ENCODE measurements around the gene LEF1. TPM values are rescaled to one million over a fixed set of nuclear protein-coding genes. Genes with fewer than 3 reads are reported as not detected.

LEF1 gene
- total RNA-seq, 1 experiment from 2014 or later, result 0.54 TPM

GRCh38 chr4:108185252-108185651 lies 16.5 kb upstream of the LEF1 start:
- ATAC-seq (no peak), DNase-seq (ENCODE audit: low read depth, low spot score) (no peak)
- no peak for TF ChIP-seq REST (IDR thresholded peaks at IDR 0.05; ENCODE audit: insufficient read depth in 1 of 2, low read depth in 2 of 2, low read length in 1 of 2)
- no peak for TF ChIP-seq CTCF (IDR thresholded peaks at IDR 0.05)
- TF ChIP-seq SIN3A (IDR thresholded peaks at IDR 0.05; ENCODE audit: borderline replicate concordance, insufficient read depth, low read depth, low read length), result no peak
- TF ChIP-seq TCF7L2 (IDR thresholded peaks at IDR 0.05; ENCODE audit: low read depth, low read length), result no peak
- no peak overlapping the region for H3K27ac ChIP-seq (ENCODE audit: low read length)
- ChIA-PET CTCF (no interaction called here), POLR2A (no interaction called here)
- no peaks in the 10 kb centered on the region for H3K4me1 ChIP-seq (ENCODE audit: control insufficient read depth, insufficient read depth, low read length)
- no peaks in the 10 kb centered on the region for H3K36me3 ChIP-seq (ENCODE audit: control insufficient read depth, insufficient read depth, low read length)
- BruUV-seq (replicated peaks), result no TSS peak
- no peaks in the 10 kb centered on the region for H3K9me3 ChIP-seq (ENCODE audit: control insufficient read depth, insufficient read depth, low read depth, low read length)
- H3K27me3 ChIP-seq (ENCODE audit: control insufficient read depth, insufficient read depth, low read length), result no peaks in the 10 kb centered on the region; the same call in 1 of the 2 replicates
- H3K4me3 ChIP-seq (ENCODE audit: low read depth in 2 of 2, low read length in 2 of 2), result no peak overlapping the region
- intact Hi-C loops (cut with micrococcal nuclease; ENCODE audit: unreplicated experiment) (no loop called here), in situ Hi-C loops (cut with HindIII; ENCODE audit: low pct_unique_long_range_greater_than_20kb, low sequenced_read_pairs) (no loop called here)

GRCh38 chr4:108184453-108185049 lies 15.8 kb upstream of the LEF1 start:
- DNase-seq (ENCODE audit: low read depth, low spot score) (no peak), ATAC-seq (no peak)
- H3K36me3 ChIP-seq (ENCODE audit: control insufficient read depth, insufficient read depth, low read length), result no peaks in the 10 kb centered on the region
- no peak overlapping the region for H3K27ac ChIP-seq (ENCODE audit: low read length)
- H3K27me3 ChIP-seq (ENCODE audit: control insufficient read depth, insufficient read depth, low read length), result no peaks in the 10 kb centered on the region; the same call in 1 of the 2 replicates
- in situ Hi-C loops (cut with HindIII; ENCODE audit: low pct_unique_long_range_greater_than_20kb, low sequenced_read_pairs) (no loop called here), intact Hi-C loops (cut with micrococcal nuclease; ENCODE audit: unreplicated experiment) (no loop called here)
- H3K4me3 ChIP-seq (ENCODE audit: low read depth in 2 of 2, low read length in 2 of 2), result no peak overlapping the region
- BruUV-seq (replicated peaks), result no TSS peak
- no peaks in the 10 kb centered on the region for H3K9me3 ChIP-seq (ENCODE audit: control insufficient read depth, insufficient read depth, low read depth, low read length)
- H3K4me1 ChIP-seq (ENCODE audit: control insufficient read depth, insufficient read depth, low read length), result no peaks in the 10 kb centered on the region
- TF ChIP-seq POLR2AphosphoS5 (IDR thresholded peaks at IDR 0.05; ENCODE audit: low read depth, low read length) (no peak), TCF7L2 (IDR thresholded peaks at IDR 0.05; ENCODE audit: low read depth, low read length) (no peak)
- ChIA-PET CTCF (no interaction called here), POLR2A (no interaction called here)

GRCh38 chr4:108181704-108182103 lies 13.0 kb upstream of the LEF1 start:
- Histone ChIP-seq H3K9me3 (ENCODE audit: control insufficient read depth, insufficient read depth, low read depth, low read length) (no peaks in the 10 kb centered on the region), H3K4me3 (ENCODE audit: low read depth in 2 of 2, low read length in 2 of 2) (no peak overlapping the region), H3K27me3 (ENCODE audit: control insufficient read depth, insufficient read depth, low read length) (no peaks in the 10 kb centered on the region; the same call in 1 of the 2 replicates), H3K36me3 (ENCODE audit: control insufficient read depth, insufficient read depth, low read length) (no peaks in the 10 kb centered on the region), H3K4me1 (ENCODE audit: control insufficient read depth, insufficient read depth, low read length) (no peaks in the 10 kb centered on the region), H3K27ac (ENCODE audit: low read length) (no peak overlapping the region)
- no TSS peak for BruUV-seq (replicated peaks)
- intact Hi-C loops (cut with micrococcal nuclease; ENCODE audit: unreplicated experiment), result no loop called here
- in situ Hi-C loops (cut with HindIII; ENCODE audit: low pct_unique_long_range_greater_than_20kb, low sequenced_read_pairs), result no loop called here
- CTCF ChIA-PET, result no interaction called here
- TF ChIP-seq CTCF (IDR thresholded peaks at IDR 0.05), result peak; percentile 32; the same call in 1 of the 2 replicates
- no peak for TF ChIP-seq REST (IDR thresholded peaks at IDR 0.05; ENCODE audit: insufficient read depth in 1 of 2, low read depth in 2 of 2, low read length in 1 of 2)
- POLR2A ChIA-PET, result no interaction called here
- DNase-seq (ENCODE audit: low read depth, low spot score) (no peak), ATAC-seq (no peak)
